ENCODE results near the gene GLI3.

- TF ChIP-seq SUZ12 (IDR thresholded peaks at IDR 0.05; ENCODE audit: extremely low read depth, insufficient read depth, insufficient read length) = no peak
- TF ChIP-seq ZNF274 (IDR thresholded peaks at IDR 0.05; ENCODE audit: low read depth, low read length) = no peak
Observed at GRCh38 chr7:41998041-41998440, 239.0 kb downstream of the GLI3 start.
